ENCODE measurements around the gene PLK2. TPM values are rescaled to one million over a fixed set of nuclear protein-coding genes. Genes with fewer than 3 reads are reported as not detected.

The PLK2 gene
- total and polyA plus RNA-seq, 2 donors (not counting 3 experiments of a cell fraction or from before 2014, with no cell fraction given), result 199 to 250 TPM

DNA sequence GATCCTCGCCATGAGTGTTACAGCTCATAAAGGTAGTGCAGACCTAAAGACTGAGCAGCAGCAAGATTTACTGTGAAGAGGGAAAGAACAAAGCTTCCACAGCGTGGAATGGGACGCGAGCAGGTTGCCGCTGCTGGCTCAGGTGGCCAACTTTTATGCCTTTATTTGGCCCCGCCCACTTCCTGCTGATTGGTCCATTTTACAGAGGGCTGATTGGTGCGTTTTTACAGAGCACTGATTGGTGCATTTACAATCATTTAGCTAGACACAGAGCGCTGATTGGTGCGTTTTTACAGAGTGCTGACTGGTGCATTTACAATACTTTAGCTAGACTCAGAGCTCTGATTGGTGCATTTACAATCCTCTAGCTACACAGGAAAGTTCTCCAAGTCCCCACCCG, 13.9 kb downstream of the PLK2 start:
- FAIRE-seq, result no peak
- dilution Hi-C loops (cut with MboI; ENCODE audit: extremely low pct_ligation_motif_present, low sequenced_read_pairs), result no loop called here
- TF ChIP-seq EZH2 (IDR thresholded peaks at IDR 0.05; ENCODE audit: borderline replicate concordance, low read depth, low read length, severe bottlenecking), result no peak
- TF ChIP-seq CTCF (IDR thresholded peaks at IDR 0.05; ENCODE audit: extremely low read depth in 1 of 2, insufficient read depth in 1 of 2, low read depth in 1 of 2, low read length in 2 of 2), result no peak
- no peak for TF ChIP-seq POLR2AphosphoS5 (IDR thresholded peaks at IDR 0.05; ENCODE audit: insufficient read depth, low read depth, low read length)
- no peak for TF ChIP-seq MYC (IDR thresholded peaks at IDR 0.05; ENCODE audit: low read depth, low read length)
- TF ChIP-seq MAX (IDR thresholded peaks at IDR 0.05; ENCODE audit: insufficient read depth, insufficient read length), result no peak
- TF ChIP-seq JUN (IDR thresholded peaks at IDR 0.05; ENCODE audit: borderline replicate concordance, insufficient read depth, insufficient read length, low read depth), result no peak
- H4K20me1 ChIP-seq (replicated peaks; ENCODE audit: control insufficient read depth, extremely low read depth, insufficient read depth, low read length), result no peaks in the 10 kb centered on the region
- no peak overlapping the region for H3K4me3 ChIP-seq (replicated peaks in 1 of 3; ENCODE audit: insufficient read depth in 1 of 3, low read depth in 1 of 3, low read length in 3 of 3)
- intact Hi-C loops (cut with micrococcal nuclease), result no loop called here
- H3K27me3 ChIP-seq (ENCODE audit: control insufficient read depth in 2 of 2, insufficient read depth in 2 of 2, low read length in 2 of 2), result no peaks in the 10 kb centered on the region
- H3K4me1 ChIP-seq (ENCODE audit: control insufficient read depth, extremely low read depth, insufficient read depth, low read length), result no peaks in the 10 kb centered on the region
- BruUV-seq (replicated peaks), result no TSS peak
- no peaks in the 10 kb centered on the region for H3K79me2 ChIP-seq (ENCODE audit: control insufficient read depth, insufficient read depth, low read length)
- no peak overlapping the region for H3K27ac ChIP-seq (ENCODE audit: insufficient read depth, low read depth, low read length)
- no peaks in the 10 kb centered on the region for H3K9me3 ChIP-seq (replicated peaks; ENCODE audit: control insufficient read depth, insufficient read depth, low read length)
- CTCF ChIA-PET, result interaction anchor here (0.7 to 4.5 kb wide), 6 partner anchors 16 to 1148 kb away, joined by 3 to 20 read pairs (median 4); no protein-coding TSS in a partner anchor
- no peaks in the 10 kb centered on the region for H3K9me1 ChIP-seq (replicated peaks; ENCODE audit: control insufficient read depth, extremely low read depth, insufficient read depth, low read length)
- DNase-seq (ENCODE audit: low read depth, low spot score), result no peak
- H3K9ac ChIP-seq (replicated peaks; ENCODE audit: extremely low read depth, insufficient read depth, low read length), result no peak overlapping the region
- POLR2A ChIA-PET, result no interaction called here
- H2AFZ ChIP-seq (ENCODE audit: low read depth, low read length), result no peak overlapping the region
- H3K4me2 ChIP-seq (ENCODE audit: insufficient read depth, low read length), result no peak overlapping the region
- peaks cover 0 to 4% of the 10 kb centered on the region in 2 experiments for H3K36me3 ChIP-seq (ENCODE audit: control insufficient read depth in 2 of 2, extremely low read depth in 1 of 2, insufficient read depth in 2 of 2, low read length in 2 of 2)

Measured in endothelial cell of umbilical vein (primary cell).